ENCODE data around the gene CFAP53.
A peak's percentile ranks its signal among the peaks of the same experiment; 100 is the strongest.
"Not testable (repeated sequence)": the region's sequence is repeated elsewhere in the genome, so short reads cannot be mapped to it uniquely, and the experiment has no call there.

Gene CFAP53

GRCh38 chr18:50266248-50266704 lies at the start of gene CFAP53:
Gene CFAP53 (minus strand): TSS chr18:50266495. CDS start chr18:50266404, 91 bp downstream.
- DNase-seq (ENCODE audit: low read depth), result peak; percentile 78

GRCh38 chr18:50315100-50315871 lies 49.0 kb upstream of the CFAP53 start:
- no peak for DNase-seq (ENCODE audit: low read depth)

- DNase-seq (ENCODE audit: low read depth), result no peak
Observed at GRCh38 chr18:50313873-50314460, 47.7 kb upstream of the CFAP53 start.

GRCh38 chr18:50313031-50313607 lies 46.8 kb upstream of the CFAP53 start:
- no peak for DNase-seq (ENCODE audit: low read depth)

- no peak for DNase-seq (ENCODE audit: low read depth)
Observed at GRCh38 chr18:50312296-50313030, 46.2 kb upstream of the CFAP53 start.

GRCh38 chr18:50311650-50312049 lies 45.4 kb upstream of the CFAP53 start:
- DNase-seq (ENCODE audit: low read depth), result no peak

GRCh38 chr18:50310080-50310479 lies 43.8 kb upstream of the CFAP53 start:
- DNase-seq (ENCODE audit: low read depth), result no peak

GRCh38 chr18:50308851-50309250 lies 42.6 kb upstream of the CFAP53 start:
- not testable (repeated sequence) for DNase-seq (ENCODE audit: low read depth)

- DNase-seq (ENCODE audit: low read depth), result peak; percentile 79
Observed at GRCh38 chr18:50307738-50308470, 41.6 kb upstream of the CFAP53 start.

- DNase-seq (ENCODE audit: low read depth), result no peak
Observed at GRCh38 chr18:50307400-50307737, 41.1 kb upstream of the CFAP53 start.

- DNase-seq (ENCODE audit: low read depth), result no peak
Observed at GRCh38 chr18:50306944-50307343, 40.6 kb upstream of the CFAP53 start.

- no peak for DNase-seq (ENCODE audit: low read depth)
Observed at GRCh38 chr18:50301074-50301473, 34.8 kb upstream of the CFAP53 start.

- no peak for DNase-seq (ENCODE audit: low read depth)
Observed at GRCh38 chr18:50299626-50300388, 33.5 kb upstream of the CFAP53 start.

GRCh38 chr18:50298443-50299284 lies 32.4 kb upstream of the CFAP53 start:
- no peak for DNase-seq (ENCODE audit: low read depth)

GRCh38 chr18:50297621-50298442 lies 31.5 kb upstream of the CFAP53 start:
- DNase-seq (ENCODE audit: low read depth), result peak; percentile 41

GRCh38 chr18:50293039-50293438 lies 26.7 kb upstream of the CFAP53 start:
- no peak for DNase-seq (ENCODE audit: low read depth)

GRCh38 chr18:50289108-50289443 lies 22.8 kb upstream of the CFAP53 start:
- DNase-seq (ENCODE audit: low read depth), result no peak

- not testable (repeated sequence) for DNase-seq (ENCODE audit: low read depth)
Observed at GRCh38 chr18:50288348-50289107, 22.2 kb upstream of the CFAP53 start.
